Thyroid gland (tissue), 4 donors: Measurements from ENCODE around the gene TRIM52. TPM values are rescaled to one million over a fixed set of nuclear protein-coding genes. Genes with fewer than 3 reads are reported as not detected.

Experiments used
- DNase-seq, 2 donors: peaks; one replicate each; pipeline ENCODE4 v3.0.0-alpha.2; 2019
- H3K27ac ChIP-seq, 3 donors: fragments of 200-600 bp; sonication (generic); 1 replicate in 2 of 3; 2 replicates in 1 of 3; pipeline ENCODE4 v1.5.1; 2016 to 2019; ENCODE audit warnings: mild to moderate bottlenecking in 1 of 3, moderate library complexity in 1 of 3
- H3K27me3 ChIP-seq: fragments of 200-600 bp; sonication (generic); one replicate; pipeline ENCODE4 v1.5.1; 2019
- H3K36me3 ChIP-seq, 2 donors: fragments of 200-600 bp; sonication (generic); one replicate each; pipeline ENCODE4 v1.5.1; 2016 to 2019
- H3K4me1 ChIP-seq, 2 donors: fragments of 200-600 bp; sonication (generic); one replicate each; pipeline ENCODE4 v1.5.1; 2017 to 2019
- H3K4me3 ChIP-seq, 3 donors: fragments of 200-600 bp; sonication (generic); replicated peaks in 1 of 3; 1 replicate in 2 of 3; 2 replicates in 1 of 3; pipeline ENCODE4 v1.5.1; 2016; ENCODE audit warnings: mild to moderate bottlenecking in 1 of 3
- H3K9me3 ChIP-seq: fragments of 200-600 bp; sonication (generic); one replicate; pipeline ENCODE4 v1.5.1; 2017
- POLR2A ChIP-seq, 2 donors: fragments of 450-650 bp; IDR thresholded peaks; one replicate each; pipeline ENCODE4 v1.6.1; 2017; ENCODE audit warnings: antibody characterized with exemption in 2 of 2, mild to moderate bottlenecking in 2 of 2, moderate library complexity in 1 of 2
- WGBS, 2 donors: methylation state at CpG; one replicate each; pipeline ENCODE4 v1.1.5; 2017; 5-methylcytosine and 5-hydroxymethylcytosine counted together
- intact Hi-C: fragments of 100-400 bp; cut with DNase I; formaldehyde crosslinking; loops from one replicate; pipeline ENCODE4 v1.15.1; 2023
- total RNA-seq, 4 donors: library from RNA; depleted of rRNA; stranded (reverse); fragments of >200 nt; gene quantifications; one replicate each; pipeline ENCODE4 v1.2.3, GENCODE V29; 2016
- TF ChIP-seq, protein P1 (sequence below), 6 experiments: fragments of 200-600 bp in 3 of 6; fragments of 450-650 bp in 3 of 6; sonication (generic) in 3 of 6; IDR thresholded peaks; one replicate each; pipeline ENCODE4 v1.5.1; 2016 to 2019; ENCODE audit warnings: antibody characterized with exemption in 6 of 6, mild to moderate bottlenecking in 2 of 6, inconsistent platforms in 1 of 6, moderate library complexity in 1 of 6

TRIM52 gene
- total RNA-seq, 4 donors from 2014 or later, result 14.8 to 30.8 (median 23.8) TPM

DNA sequence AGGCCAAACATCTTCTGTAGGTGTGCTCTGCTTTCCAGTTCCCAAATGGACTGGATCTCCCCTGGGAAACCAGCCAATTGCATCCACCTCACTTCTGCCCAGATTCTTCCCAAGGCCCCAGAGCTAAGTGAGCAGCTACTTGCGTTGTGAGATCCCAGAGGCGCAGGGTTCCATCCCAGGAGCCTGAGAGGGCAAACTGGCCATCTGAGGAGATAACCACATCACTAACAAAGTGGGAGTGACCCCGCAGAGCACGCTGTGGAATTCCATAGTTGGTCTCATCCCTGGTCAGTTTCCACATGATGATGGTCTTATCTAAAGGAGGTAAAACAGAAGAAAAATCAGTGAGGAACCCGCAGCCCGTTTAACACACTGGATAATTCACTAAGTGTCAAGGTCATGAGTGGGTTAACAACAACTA is 18.9 kb downstream of the TRIM52 start:
- intact Hi-C loops, result no loop called here
- DNase-seq, result no peak
- Histone ChIP-seq H3K4me1 (peaks cover 20 to 32% of the 10 kb centered on the region in 2 donors), H3K27ac (peak overlapping the region in 2 of 3 donors; percentile 93 to 95), H3K27me3 (no peaks in the 10 kb centered on the region), H3K4me3 (peak overlapping the region in 1 of 3 donors; percentile 67), H3K36me3 (peaks cover 51 to 52% of the 10 kb centered on the region in 2 donors), H3K9me3 (no peaks in the 10 kb centered on the region)
- WGBS, 2 donors, result 44 to 49% methylated on average over 6 of the region's 6 CpGs
- TF ChIP-seq POLR2A (IDR thresholded peaks at IDR 0.05), result no peak
- TF ChIP-seq, protein P1, sequence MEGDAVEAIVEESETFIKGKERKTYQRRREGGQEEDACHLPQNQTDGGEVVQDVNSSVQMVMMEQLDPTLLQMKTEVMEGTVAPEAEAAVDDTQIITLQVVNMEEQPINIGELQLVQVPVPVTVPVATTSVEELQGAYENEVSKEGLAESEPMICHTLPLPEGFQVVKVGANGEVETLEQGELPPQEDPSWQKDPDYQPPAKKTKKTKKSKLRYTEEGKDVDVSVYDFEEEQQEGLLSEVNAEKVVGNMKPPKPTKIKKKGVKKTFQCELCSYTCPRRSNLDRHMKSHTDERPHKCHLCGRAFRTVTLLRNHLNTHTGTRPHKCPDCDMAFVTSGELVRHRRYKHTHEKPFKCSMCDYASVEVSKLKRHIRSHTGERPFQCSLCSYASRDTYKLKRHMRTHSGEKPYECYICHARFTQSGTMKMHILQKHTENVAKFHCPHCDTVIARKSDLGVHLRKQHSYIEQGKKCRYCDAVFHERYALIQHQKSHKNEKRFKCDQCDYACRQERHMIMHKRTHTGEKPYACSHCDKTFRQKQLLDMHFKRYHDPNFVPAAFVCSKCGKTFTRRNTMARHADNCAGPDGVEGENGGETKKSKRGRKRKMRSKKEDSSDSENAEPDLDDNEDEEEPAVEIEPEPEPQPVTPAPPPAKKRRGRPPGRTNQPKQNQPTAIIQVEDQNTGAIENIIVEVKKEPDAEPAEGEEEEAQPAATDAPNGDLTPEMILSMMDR (IDR thresholded peaks at IDR 0.05), result no peak

DNA sequence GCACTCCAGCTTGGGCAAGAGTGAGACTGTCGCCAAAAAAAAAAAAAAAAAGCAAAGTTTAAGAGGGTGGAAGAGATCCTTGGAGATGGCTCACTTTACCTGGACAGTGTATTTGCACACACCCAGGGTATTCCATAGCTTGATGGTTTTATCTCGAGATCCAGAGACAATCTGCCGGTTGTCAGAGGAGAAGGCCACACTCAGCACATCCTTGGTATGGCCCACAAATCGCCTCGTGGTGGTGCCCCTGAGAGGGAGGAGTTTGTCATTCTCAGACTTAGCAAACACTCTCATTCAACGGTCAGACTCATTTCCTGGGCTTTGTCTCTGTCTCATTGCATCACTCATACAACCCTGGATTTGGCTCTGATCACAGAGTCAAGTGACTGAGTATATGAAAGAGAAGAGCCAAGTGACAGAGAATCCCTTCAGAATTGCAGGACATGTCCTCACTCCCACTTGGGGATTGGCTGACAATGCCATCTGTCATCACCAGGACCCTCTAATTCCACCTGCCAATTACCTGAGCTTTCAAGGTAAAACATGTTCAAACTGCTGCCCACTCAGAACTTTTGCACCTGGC is 19.5 kb downstream of the TRIM52 start:
- TF ChIP-seq, protein P1 (IDR thresholded peaks at IDR 0.05), result no peak
- no peak for TF ChIP-seq POLR2A (IDR thresholded peaks at IDR 0.05)
- no peak for DNase-seq
- Histone ChIP-seq H3K4me3 (peak overlapping the region in 1 of 3 donors; percentile 67), H3K27me3 (no peaks in the 10 kb centered on the region), H3K9me3 (no peaks in the 10 kb centered on the region), H3K36me3 (peaks cover 56 to 58% of the 10 kb centered on the region in 2 donors), H3K27ac (peak overlapping the region in 1 of 3 donors; percentile 95), H3K4me1 (peaks cover 20 to 32% of the 10 kb centered on the region in 2 donors)
- intact Hi-C loops, result no loop called here
- 46 to 55% methylated on average over 6 of the region's 6 CpGs for whole genome bisulfite sequencing, 2 donors

DNA sequence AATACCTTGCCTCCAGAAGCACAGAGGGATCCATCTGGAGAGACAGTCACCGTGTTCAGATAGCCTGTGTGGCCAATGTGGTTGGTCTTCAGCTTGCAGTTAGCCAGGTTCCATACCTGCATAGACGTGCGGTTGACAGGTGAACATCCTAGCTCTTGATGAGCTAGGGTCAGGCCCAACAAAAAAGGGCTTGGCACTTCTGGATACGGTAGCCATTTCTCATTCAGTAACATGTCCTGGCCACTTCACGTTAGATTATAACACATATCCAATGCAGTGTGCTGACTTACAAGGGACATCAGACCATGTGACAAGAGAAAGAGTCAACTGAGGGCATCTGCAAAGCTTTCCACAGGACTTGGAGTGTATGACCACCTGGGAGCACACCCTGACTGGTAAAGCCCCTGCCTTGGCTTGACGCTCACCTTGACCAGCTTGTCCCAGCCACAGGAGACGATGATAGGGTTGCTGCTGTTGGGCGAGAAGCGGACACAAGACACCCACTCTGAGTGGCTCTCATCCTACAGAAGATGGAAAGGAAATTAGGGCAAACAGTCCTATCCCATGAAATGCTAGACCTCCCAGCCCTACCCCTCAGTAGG is 21.8 kb downstream of the TRIM52 start:
- H3K36me3 ChIP-seq, result peaks cover 78 to 81% of the 10 kb centered on the region in 2 donors
- DNase-seq, result no peak

DNA sequence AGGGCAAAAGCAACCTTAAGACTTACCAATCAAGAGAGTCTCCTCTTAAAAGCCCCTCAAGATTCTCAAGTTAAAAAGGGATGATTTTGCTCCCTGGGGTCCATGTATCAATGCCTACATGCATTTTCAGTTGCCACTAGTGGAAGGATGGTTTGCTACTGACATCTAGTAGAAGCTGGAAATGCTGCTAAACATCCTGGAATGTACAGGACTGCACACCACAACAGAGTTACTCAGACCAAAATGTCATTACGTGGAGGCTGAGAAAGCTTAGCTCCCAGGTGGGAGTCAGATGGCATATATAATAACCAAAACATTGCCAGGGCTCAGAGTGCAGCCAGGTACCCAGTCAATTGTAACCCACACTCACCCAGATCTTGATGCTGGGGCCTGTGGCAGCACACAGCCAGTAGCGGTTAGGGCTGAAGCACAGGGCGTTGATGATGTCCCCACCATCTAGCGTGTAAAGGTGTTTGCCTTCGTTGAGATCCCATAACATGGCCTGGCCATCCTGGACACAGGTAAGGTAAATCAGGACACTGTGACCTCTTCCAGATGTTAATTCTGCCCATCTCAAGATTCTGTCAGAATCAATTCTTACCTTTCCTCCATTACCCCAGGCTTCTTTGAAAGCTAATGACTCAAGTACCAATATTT is 23.1 kb downstream of the TRIM52 start:
- TF ChIP-seq POLR2A (IDR thresholded peaks at IDR 0.05), result no peak
- TF ChIP-seq, protein P1 (IDR thresholded peaks at IDR 0.05), result no peak
- H3K36me3 ChIP-seq, result peaks cover 84 to 91% of the 10 kb centered on the region in 2 donors
- intact Hi-C loops, result no loop called here
- no peak overlapping the region for H3K27ac ChIP-seq
- 98 to 99% methylated on average over 5 of the region's 5 CpGs for WGBS, 2 donors
- no peaks in the 10 kb centered on the region for H3K27me3 ChIP-seq
- no peak for DNase-seq
- H3K9me3 ChIP-seq, result no peaks in the 10 kb centered on the region
- H3K4me1 ChIP-seq, result peaks cover 14 to 16% of the 10 kb centered on the region in 2 donors
- no peak overlapping the region for H3K4me3 ChIP-seq

More for the DNA sequence above, 21.8 kb downstream of the TRIM52 start:
- 93 to 99% methylated on average over 6 to 9 of the region's 9 CpGs for WGBS, 2 donors
- Histone ChIP-seq H3K27me3 (no peaks in the 10 kb centered on the region), H3K4me3 (no peak overlapping the region), H3K4me1 (peaks cover 14 to 16% of the 10 kb centered on the region in 2 donors), H3K27ac (no peak overlapping the region), H3K9me3 (no peaks in the 10 kb centered on the region)
- TF ChIP-seq, protein P1 (IDR thresholded peaks at IDR 0.05), result no peak
- no peak for TF ChIP-seq POLR2A (IDR thresholded peaks at IDR 0.05)
- intact Hi-C loops, result no loop called here
